Astrocyte (in vitro differentiated cells and primary cell): Measurements from ENCODE around the gene OLFML2B. TPM values are rescaled to one million over a fixed set of nuclear protein-coding genes. Genes with fewer than 3 reads are reported as not detected.

Experiments used
- DNase-seq: peaks from one replicate; pipeline ENCODE4 v3.0.0-alpha.2; 2010; ENCODE audit warnings: low read depth
- FAIRE-seq: peaks from 2 replicates; lab custom pipeline; 2011; peaks lifted over from hg19 to GRCh38; lab: Jason Lieb, UNC
- H2AFZ ChIP-seq: 2 replicates; pipeline ENCODE4 v1.6.0; 2012; ENCODE audit warnings: low read depth, low read length, inconsistent platforms
- H3K27ac ChIP-seq: 2 replicates; pipeline ENCODE4 v1.5.1; 2011; ENCODE audit warnings: low read depth, low read length, inconsistent platforms
- H3K27me3 ChIP-seq: 2 replicates; pipeline ENCODE4 v1.6.0; 2011; ENCODE audit warnings: low read length, inconsistent platforms; ENCODE audit not compliant: insufficient read depth
- H3K36me3 ChIP-seq: 2 replicates; pipeline ENCODE4 v1.5.1; 2011; ENCODE audit warnings: low read length, inconsistent platforms; ENCODE audit not compliant: insufficient read depth
- H3K4me1 ChIP-seq: 2 replicates; pipeline ENCODE4 v1.5.1; 2011; ENCODE audit warnings: low read length, inconsistent platforms; ENCODE audit not compliant: insufficient read depth
- H3K4me2 ChIP-seq: 2 replicates; pipeline ENCODE4 v1.6.0; 2012; ENCODE audit warnings: low read length, inconsistent platforms
- H3K4me3 ChIP-seq: 2 replicates; pipeline ENCODE4 v1.5.1; 2011; ENCODE audit warnings: low read depth, mild to moderate bottlenecking, low read length, inconsistent platforms; ENCODE audit not compliant: insufficient read depth
- H3K79me2 ChIP-seq: 2 replicates; pipeline ENCODE4 v1.6.0; 2012; ENCODE audit warnings: mild to moderate bottlenecking, low read length, inconsistent platforms; ENCODE audit not compliant: insufficient read depth
- H3K9ac ChIP-seq: 2 replicates; pipeline ENCODE4 v1.6.0; 2012; ENCODE audit warnings: mild to moderate bottlenecking, low read length, inconsistent platforms
- H3K9me3 ChIP-seq: 2 replicates; pipeline ENCODE4 v1.5.1; 2012; ENCODE audit warnings: low read depth, mild to moderate bottlenecking, low read length, inconsistent platforms; ENCODE audit not compliant: insufficient read depth
- H4K20me1 ChIP-seq: 2 replicates; pipeline ENCODE4 v1.6.0; 2012; ENCODE audit warnings: low read length, inconsistent platforms; ENCODE audit not compliant: insufficient read depth
- H3K27ac Mint-ChIP-seq: one replicate; pipeline ENCODE4 v1.8.0; 2021; ENCODE audit warnings: mild to moderate bottlenecking, mixed read lengths; ENCODE audit not compliant: unreplicated experiment
- H3K27me3 Mint-ChIP-seq: one replicate; pipeline ENCODE4 v1.8.0; 2021; ENCODE audit warnings: low read depth, mixed read lengths; ENCODE audit not compliant: unreplicated experiment
- H3K36me3 Mint-ChIP-seq: one replicate; pipeline ENCODE4 v1.8.0; 2021; ENCODE audit warnings: low read depth, mixed read lengths; ENCODE audit not compliant: unreplicated experiment
- H3K4me1 Mint-ChIP-seq: one replicate; pipeline ENCODE4 v1.8.0; 2021; ENCODE audit warnings: low read depth, mixed read lengths; ENCODE audit not compliant: unreplicated experiment
- H3K4me3 Mint-ChIP-seq: one replicate; pipeline ENCODE4 v1.8.0; 2021; ENCODE audit warnings: mild to moderate bottlenecking, moderate library complexity, mixed read lengths; ENCODE audit not compliant: unreplicated experiment
- H3K9me3 Mint-ChIP-seq: one replicate; pipeline ENCODE4 v1.8.0; 2021; ENCODE audit warnings: mild to moderate bottlenecking, mixed read lengths; ENCODE audit not compliant: unreplicated experiment
- EZH2 ChIP-seq: IDR thresholded peaks from 2 replicates; pipeline ENCODE4 v1.6.1; 2012; ENCODE audit warnings: mild to moderate bottlenecking, low read length, inconsistent platforms; ENCODE audit not compliant: insufficient read depth
- total RNA-seq: library from RNA; stranded (reverse); gene quantifications from 2 replicates; pipeline ENCODE4 v1.2.1, GENCODE V29; 2021
- TF ChIP-seq, protein P1 (sequence below): IDR thresholded peaks from 2 replicates; pipeline ENCODE4 v1.5.1; 2011; ENCODE audit warnings: low read depth, mild to moderate bottlenecking, inconsistent platforms, low read length, moderate library complexity; ENCODE audit not compliant: insufficient read depth

Gene OLFML2B
- total RNA-seq, 1 donor from 2014 or later = 14.7 TPM

GRCh38 chr1:161935264-161935663 is 88.4 kb downstream of the OLFML2B start:
- no peaks in the 10 kb centered on the region for H4K20me1 ChIP-seq
- no peak overlapping the region for H3K4me2 ChIP-seq
- H3K4me3 ChIP-seq = no peak overlapping the region
- Mint-ChIP-seq H3K27ac (no peak overlapping the region), H3K36me3 (peaks cover 3% of the 10 kb centered on the region), H3K4me1 (peaks cover 8% of the 10 kb centered on the region), H3K4me3 (no peak overlapping the region), H3K27me3 (no peaks in the 10 kb centered on the region), H3K9me3 (no peaks in the 10 kb centered on the region)
- no peak overlapping the region for H3K27ac ChIP-seq
- H3K27me3 ChIP-seq = no peaks in the 10 kb centered on the region
- H3K79me2 ChIP-seq = no peaks in the 10 kb centered on the region
- DNase-seq (no peak), FAIRE-seq (no peak)
- no peaks in the 10 kb centered on the region for H3K9me3 ChIP-seq
- no peaks in the 10 kb centered on the region for H3K36me3 ChIP-seq
- H2AFZ ChIP-seq = no peak overlapping the region
- H3K9ac ChIP-seq = no peak overlapping the region
- TF ChIP-seq, protein P1, sequence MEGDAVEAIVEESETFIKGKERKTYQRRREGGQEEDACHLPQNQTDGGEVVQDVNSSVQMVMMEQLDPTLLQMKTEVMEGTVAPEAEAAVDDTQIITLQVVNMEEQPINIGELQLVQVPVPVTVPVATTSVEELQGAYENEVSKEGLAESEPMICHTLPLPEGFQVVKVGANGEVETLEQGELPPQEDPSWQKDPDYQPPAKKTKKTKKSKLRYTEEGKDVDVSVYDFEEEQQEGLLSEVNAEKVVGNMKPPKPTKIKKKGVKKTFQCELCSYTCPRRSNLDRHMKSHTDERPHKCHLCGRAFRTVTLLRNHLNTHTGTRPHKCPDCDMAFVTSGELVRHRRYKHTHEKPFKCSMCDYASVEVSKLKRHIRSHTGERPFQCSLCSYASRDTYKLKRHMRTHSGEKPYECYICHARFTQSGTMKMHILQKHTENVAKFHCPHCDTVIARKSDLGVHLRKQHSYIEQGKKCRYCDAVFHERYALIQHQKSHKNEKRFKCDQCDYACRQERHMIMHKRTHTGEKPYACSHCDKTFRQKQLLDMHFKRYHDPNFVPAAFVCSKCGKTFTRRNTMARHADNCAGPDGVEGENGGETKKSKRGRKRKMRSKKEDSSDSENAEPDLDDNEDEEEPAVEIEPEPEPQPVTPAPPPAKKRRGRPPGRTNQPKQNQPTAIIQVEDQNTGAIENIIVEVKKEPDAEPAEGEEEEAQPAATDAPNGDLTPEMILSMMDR = no peak
- TF ChIP-seq EZH2 = no peak
- peaks cover 5% of the 10 kb centered on the region for H3K4me1 ChIP-seq

DNA sequence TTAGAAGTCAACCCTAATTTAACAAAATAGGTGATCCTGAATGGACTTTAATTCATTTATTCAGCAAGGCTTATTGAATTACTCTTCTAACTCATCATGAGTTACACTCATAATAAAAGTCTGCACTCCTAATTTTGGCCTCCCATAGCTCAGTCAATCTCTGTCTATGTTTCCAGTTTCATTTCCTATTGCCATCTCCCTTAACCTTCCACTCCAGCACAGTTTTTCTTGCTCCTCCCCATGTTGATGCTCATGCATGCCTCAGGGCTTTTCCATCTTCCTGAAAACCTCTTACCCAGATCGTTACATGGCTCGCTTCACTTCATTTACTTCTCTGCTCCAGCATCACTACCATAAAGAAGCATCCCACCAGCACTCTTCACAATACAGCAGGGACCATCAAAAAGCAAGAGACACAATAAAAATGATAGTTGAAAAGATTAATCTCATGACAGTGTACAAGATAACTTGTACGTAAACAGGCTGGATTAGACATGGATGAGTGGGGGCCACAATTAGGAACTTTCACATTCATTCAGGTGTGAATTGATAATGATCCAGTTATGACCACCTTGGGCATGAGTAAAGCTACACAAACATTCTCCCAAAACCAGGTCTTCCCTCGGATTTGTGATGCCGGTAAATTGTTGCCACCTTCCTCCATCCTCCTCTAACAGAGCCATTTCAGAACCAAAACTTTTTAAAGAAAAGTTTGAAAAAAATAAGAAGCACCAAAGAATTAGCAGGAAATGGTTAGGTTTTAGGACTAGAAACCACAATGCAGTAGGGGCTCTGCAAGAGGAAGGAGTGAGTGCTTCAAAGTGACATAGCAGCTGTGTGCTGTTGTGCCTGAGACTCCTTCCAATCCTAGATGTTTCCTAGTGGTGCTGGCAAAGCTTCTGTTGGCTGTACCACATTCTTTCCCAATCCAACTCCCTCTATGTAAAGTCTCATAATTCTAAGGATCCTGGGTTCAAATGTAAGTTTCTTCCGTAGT is 89.8 kb downstream of the OLFML2B start:
- H3K4me1 ChIP-seq = peaks cover 15% of the 10 kb centered on the region
- FAIRE-seq (no peak), DNase-seq (no peak)
- no peaks in the 10 kb centered on the region for H3K79me2 ChIP-seq
- H3K9me3 ChIP-seq = no peaks in the 10 kb centered on the region
- H3K4me3 Mint-ChIP-seq = no peak overlapping the region
- no peak overlapping the region for H2AFZ ChIP-seq
- no peaks in the 10 kb centered on the region for H3K27me3 Mint-ChIP-seq
- no peaks in the 10 kb centered on the region for H3K27me3 ChIP-seq
- H3K9ac ChIP-seq = no peak overlapping the region
- no peak overlapping the region for H3K4me3 ChIP-seq
- no peaks in the 10 kb centered on the region for H3K9me3 Mint-ChIP-seq
- peaks cover 12% of the 10 kb centered on the region for H3K4me1 Mint-ChIP-seq
- no peak overlapping the region for H3K27ac ChIP-seq
- H3K4me2 ChIP-seq = no peak overlapping the region
- no peak overlapping the region for H3K27ac Mint-ChIP-seq
- peaks cover 5% of the 10 kb centered on the region for H3K36me3 Mint-ChIP-seq
- TF ChIP-seq EZH2 = no peak
- TF ChIP-seq, protein P1 = no peak
- no peaks in the 10 kb centered on the region for H4K20me1 ChIP-seq
- H3K36me3 ChIP-seq = no peaks in the 10 kb centered on the region

Other genes with a start within 250 kb of the OLFML2B start
- 0.94 and 1.2 TPM in 2 replicates for gene NOS1AP, start 45.8 kb upstream of the OLFML2B start, total RNA-seq